GM23338 (cell line): ENCODE results near the gene REPIN1. TPM values are rescaled to one million over a fixed set of nuclear protein-coding genes. Genes with fewer than 3 reads are reported as not detected.

ENCODE experiments used
- ATAC-seq: fragments of 200-7000 bp; cut with Tn5 transposase; 3 replicates; pipeline ENCODE4 v1.9.1; 2020
- DNase-seq: peaks from one replicate; pipeline ENCODE4 v3.0.0-alpha.2; 2015; ENCODE audit warnings: low spot score
- H2AFZ ChIP-seq: fragments of 200-600 bp; sonication (generic); 2 replicates; pipeline ENCODE4 v1.8.0; 2016; ENCODE audit warnings: antibody characterized with exemption, mild to moderate bottlenecking, moderate library complexity
- H3F3A ChIP-seq: fragments of 200-600 bp; sonication (generic); replicated peaks from 2 replicates; pipeline ENCODE4 v1.8.0; 2017; ENCODE audit warnings: antibody characterized with exemption, mixed run types, low read depth
- H3K27ac ChIP-seq: fragments of 200-600 bp; sonication (generic); 2 replicates; pipeline ENCODE4 v1.6.1; 2016; ENCODE audit warnings: low read depth
- H3K27me3 ChIP-seq: fragments of 200-600 bp; sonication (generic); 2 replicates; pipeline ENCODE4 v1.8.0; 2016; ENCODE audit warnings: mild to moderate bottlenecking, mixed run types, moderate library complexity; ENCODE audit not compliant: insufficient read depth
- H3K36me3 ChIP-seq: fragments of 200-600 bp; sonication (generic); 2 replicates; pipeline ENCODE4 v1.8.0; 2016; ENCODE audit warnings: mild to moderate bottlenecking; ENCODE audit not compliant: insufficient read depth
- H3K4me1 ChIP-seq: fragments of 200-600 bp; sonication (generic); 2 replicates; pipeline ENCODE4 v1.8.0; 2016; ENCODE audit warnings: mild to moderate bottlenecking, moderate library complexity; ENCODE audit not compliant: insufficient read depth
- H3K4me2 ChIP-seq: fragments of 200-600 bp; sonication (generic); 2 replicates; pipeline ENCODE4 v1.7.1; 2017; ENCODE audit warnings: mixed run types
- H3K4me3 ChIP-seq: fragments of 200-600 bp; sonication (generic); 2 replicates; pipeline ENCODE4 v1.6.1; 2016; ENCODE audit warnings: mixed run types
- H3K79me2 ChIP-seq: fragments of 200-600 bp; sonication (generic); replicated peaks from 2 replicates; pipeline ENCODE4 v1.8.0; 2017; ENCODE audit warnings: mild to moderate bottlenecking; ENCODE audit not compliant: insufficient read depth
- H3K9me2 ChIP-seq: fragments of 200-600 bp; sonication (generic); 2 replicates; pipeline ENCODE4 v1.8.0; 2017; ENCODE audit not compliant: insufficient read depth
- H4K20me1 ChIP-seq: fragments of 200-600 bp; sonication (generic); replicated peaks from 2 replicates; pipeline ENCODE4 v1.8.0; 2017; ENCODE audit warnings: mild to moderate bottlenecking; ENCODE audit not compliant: insufficient read depth
- H3K27ac Mint-ChIP-seq: 2 replicates; pipeline ENCODE4 v1.8.0; 2020; ENCODE audit warnings: inconsistent platforms, mild to moderate bottlenecking, moderate library complexity, mixed read lengths
- H3K27me3 Mint-ChIP-seq: 3 replicates; pipeline ENCODE4 v1.8.0; 2022; ENCODE audit warnings: low read depth, mild to moderate bottlenecking, moderate library complexity, mixed read lengths, inconsistent platforms; ENCODE audit not compliant: insufficient read depth, poor library complexity
- H3K36me3 Mint-ChIP-seq: 3 replicates; pipeline ENCODE4 v1.8.0; 2021; ENCODE audit warnings: low read depth, mild to moderate bottlenecking, inconsistent platforms, moderate library complexity, mixed read lengths
- H3K4me1 Mint-ChIP-seq: 3 replicates; pipeline ENCODE4 v1.8.0; 2020; ENCODE audit warnings: mild to moderate bottlenecking, inconsistent platforms, mixed read lengths
- H3K4me3 Mint-ChIP-seq: 3 replicates; pipeline ENCODE4 v1.8.0; 2021; ENCODE audit warnings: moderate library complexity, mild to moderate bottlenecking, inconsistent platforms, mixed read lengths
- H3K9me3 Mint-ChIP-seq: 3 replicates; pipeline ENCODE4 v1.8.0; 2020; ENCODE audit warnings: moderate library complexity, mild to moderate bottlenecking, inconsistent platforms, mixed read lengths
- CREB1 ChIP-seq: fragments of 250-450 bp; sonication (Bioruptor Pico); IDR thresholded peaks from 2 replicates; pipeline ENCODE4 v1.5.0; 2020; ENCODE audit warnings: low read depth, mild to moderate bottlenecking, moderate library complexity
- EZH2 ChIP-seq: fragments of 200-600 bp; sonication (generic); IDR thresholded peaks from one replicate; pipeline ENCODE4 v1.8.0; 2017; ENCODE audit warnings: antibody characterized with exemption, mild to moderate bottlenecking, low read depth; ENCODE audit not compliant: unreplicated experiment
- EZH2phosphoT487 ChIP-seq: fragments of 200-600 bp; sonication (generic); IDR thresholded peaks from one replicate; pipeline ENCODE4 v1.8.1; 2018; ENCODE audit warnings: antibody characterized with exemption; ENCODE audit not compliant: unreplicated experiment
- JUNB ChIP-seq: IDR thresholded peaks from one replicate; pipeline ENCODE4 v1.6.1; 2016; ENCODE audit warnings: antibody characterized with exemption; ENCODE audit not compliant: unreplicated experiment
- NANOG ChIP-seq: IDR thresholded peaks from 2 replicates; pipeline ENCODE4 v1.6.1; 2016; ENCODE audit warnings: antibody characterized with exemption, borderline replicate concordance
- STAT1 ChIP-seq: IDR thresholded peaks from one replicate; pipeline ENCODE4 v1.6.1; 2016; ENCODE audit warnings: antibody characterized with exemption; ENCODE audit not compliant: unreplicated experiment
- ZNF114 ChIP-seq: fragments of 250-450 bp; sonication (Bioruptor Pico); IDR thresholded peaks from 2 replicates; pipeline ENCODE4 v1.5.0; 2020; ENCODE audit warnings: mild to moderate bottlenecking, moderate library complexity
- ZNF331 ChIP-seq: fragments of 250-450 bp; sonication (Bioruptor Pico); IDR thresholded peaks from 2 replicates; pipeline ENCODE4 v1.5.0; 2020; ENCODE audit warnings: low read depth, mild to moderate bottlenecking, moderate library complexity
- polyA plus RNA-seq: library from polyadenylated mRNA; unstranded; fragments of >200 nt; fragmentation: Nextera tagmentation; extraction: Ambion mirVana; gene quantifications from 2 replicates; pipeline ENCODE4 v1.2.1, GENCODE V29; 2016
- total RNA-seq: library from RNA; depleted of rRNA; stranded (reverse); fragments of >200 nt; shearing (Covaris generic); gene quantifications from 2 replicates; pipeline ENCODE4 v1.2.3, GENCODE V29; 2014
- TF ChIP-seq, protein P1 (sequence below): IDR thresholded peaks from one replicate; pipeline ENCODE4 v1.6.1; 2018; ENCODE audit warnings: antibody characterized with exemption; ENCODE audit not compliant: unreplicated experiment
- TF ChIP-seq, protein P2 (sequence below), 2 experiments: fragments of 200-600 bp in 1 of 2; sonication (generic) in 1 of 2; conservative IDR thresholded peaks; 2 replicates each; pipeline versions ENCODE4 v1.5.1 to v1.6.1; 2016 to 2017; ENCODE audit warnings: antibody characterized with exemption in 2 of 2, low read depth in 2 of 2, mild to moderate bottlenecking in 2 of 2, moderate library complexity in 1 of 2

REPIN1 gene
- total and polyA plus RNA-seq, 2 experiments from 2014 or later, result 29.8 to 156 TPM

DNA sequence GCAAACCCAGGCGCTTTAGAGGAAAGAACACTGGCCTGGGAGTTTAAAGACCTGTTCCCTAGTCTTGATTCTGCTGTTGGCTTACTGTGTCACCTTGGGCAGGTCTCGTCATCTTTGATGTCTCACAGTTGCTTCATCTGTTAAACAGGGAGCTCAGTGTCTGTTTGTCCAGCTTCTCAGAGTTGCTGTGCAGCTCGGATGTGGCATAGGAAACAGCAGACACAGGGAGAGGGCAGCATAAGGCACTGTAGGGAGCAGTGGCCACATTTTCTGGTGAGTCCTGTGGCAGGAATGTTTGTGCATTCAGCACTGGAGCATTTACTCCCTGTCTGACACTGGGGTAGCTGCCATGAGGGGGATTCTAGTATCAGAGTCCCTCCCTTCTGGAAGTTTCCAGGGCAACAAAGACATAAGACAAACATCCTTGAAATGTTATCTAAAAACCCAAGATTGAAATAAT lies 2.0 kb downstream of the REPIN1 start:
- H3K9me3 Mint-ChIP-seq, result no peaks in the 10 kb centered on the region
- Histone ChIP-seq H3K9me2 (no peaks in the 10 kb centered on the region), H3K79me2 (peaks cover 47% of the 10 kb centered on the region), H3K4me1 (peaks cover 46% of the 10 kb centered on the region), H3K27me3 (no peaks in the 10 kb centered on the region), H3F3A (peaks cover 19% of the 10 kb centered on the region), H3K4me2 (peak overlapping the region; percentile 96), H3K36me3 (0 out of 2 replicates have a peak, but pooled peaks cover 3% of the 10 kb centered on the region), H3K4me3 (peak overlapping the region; percentile 81; the same call in 1 of the 2 replicates), H3K27ac (peak overlapping the region; percentile 96), H4K20me1 (peaks cover 5% of the 10 kb centered on the region), H2AFZ (no peak overlapping the region)
- peaks cover 58% of the 10 kb centered on the region for H3K4me1 Mint-ChIP-seq
- H3K27ac Mint-ChIP-seq, result peak overlapping the region; percentile 100
- H3K36me3 Mint-ChIP-seq, result peaks cover 56% of the 10 kb centered on the region
- ATAC-seq, result no peak
- peaks cover 30% of the 10 kb centered on the region for H3K27me3 Mint-ChIP-seq
- DNase-seq, result no peak
- peak overlapping the region; percentile 98 for H3K4me3 Mint-ChIP-seq
- TF ChIP-seq JUNB, result no peak
- no peak for TF ChIP-seq ZNF114 (CRISPR knock-in tag)
- no peak for TF ChIP-seq ZNF331 (CRISPR knock-in tag)
- TF ChIP-seq EZH2phosphoT487, result no peak
- TF ChIP-seq EZH2, result no peak
- no peak for TF ChIP-seq NANOG
- no peak for TF ChIP-seq STAT1
- TF ChIP-seq, protein P1, sequence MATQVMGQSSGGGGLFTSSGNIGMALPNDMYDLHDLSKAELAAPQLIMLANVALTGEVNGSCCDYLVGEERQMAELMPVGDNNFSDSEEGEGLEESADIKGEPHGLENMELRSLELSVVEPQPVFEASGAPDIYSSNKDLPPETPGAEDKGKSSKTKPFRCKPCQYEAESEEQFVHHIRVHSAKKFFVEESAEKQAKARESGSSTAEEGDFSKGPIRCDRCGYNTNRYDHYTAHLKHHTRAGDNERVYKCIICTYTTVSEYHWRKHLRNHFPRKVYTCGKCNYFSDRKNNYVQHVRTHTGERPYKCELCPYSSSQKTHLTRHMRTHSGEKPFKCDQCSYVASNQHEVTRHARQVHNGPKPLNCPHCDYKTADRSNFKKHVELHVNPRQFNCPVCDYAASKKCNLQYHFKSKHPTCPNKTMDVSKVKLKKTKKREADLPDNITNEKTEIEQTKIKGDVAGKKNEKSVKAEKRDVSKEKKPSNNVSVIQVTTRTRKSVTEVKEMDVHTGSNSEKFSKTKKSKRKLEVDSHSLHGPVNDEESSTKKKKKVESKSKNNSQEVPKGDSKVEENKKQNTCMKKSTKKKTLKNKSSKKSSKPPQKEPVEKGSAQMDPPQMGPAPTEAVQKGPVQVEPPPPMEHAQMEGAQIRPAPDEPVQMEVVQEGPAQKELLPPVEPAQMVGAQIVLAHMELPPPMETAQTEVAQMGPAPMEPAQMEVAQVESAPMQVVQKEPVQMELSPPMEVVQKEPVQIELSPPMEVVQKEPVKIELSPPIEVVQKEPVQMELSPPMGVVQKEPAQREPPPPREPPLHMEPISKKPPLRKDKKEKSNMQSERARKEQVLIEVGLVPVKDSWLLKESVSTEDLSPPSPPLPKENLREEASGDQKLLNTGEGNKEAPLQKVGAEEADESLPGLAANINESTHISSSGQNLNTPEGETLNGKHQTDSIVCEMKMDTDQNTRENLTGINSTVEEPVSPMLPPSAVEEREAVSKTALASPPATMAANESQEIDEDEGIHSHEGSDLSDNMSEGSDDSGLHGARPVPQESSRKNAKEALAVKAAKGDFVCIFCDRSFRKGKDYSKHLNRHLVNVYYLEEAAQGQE, result no peak
- TF ChIP-seq, protein P2, sequence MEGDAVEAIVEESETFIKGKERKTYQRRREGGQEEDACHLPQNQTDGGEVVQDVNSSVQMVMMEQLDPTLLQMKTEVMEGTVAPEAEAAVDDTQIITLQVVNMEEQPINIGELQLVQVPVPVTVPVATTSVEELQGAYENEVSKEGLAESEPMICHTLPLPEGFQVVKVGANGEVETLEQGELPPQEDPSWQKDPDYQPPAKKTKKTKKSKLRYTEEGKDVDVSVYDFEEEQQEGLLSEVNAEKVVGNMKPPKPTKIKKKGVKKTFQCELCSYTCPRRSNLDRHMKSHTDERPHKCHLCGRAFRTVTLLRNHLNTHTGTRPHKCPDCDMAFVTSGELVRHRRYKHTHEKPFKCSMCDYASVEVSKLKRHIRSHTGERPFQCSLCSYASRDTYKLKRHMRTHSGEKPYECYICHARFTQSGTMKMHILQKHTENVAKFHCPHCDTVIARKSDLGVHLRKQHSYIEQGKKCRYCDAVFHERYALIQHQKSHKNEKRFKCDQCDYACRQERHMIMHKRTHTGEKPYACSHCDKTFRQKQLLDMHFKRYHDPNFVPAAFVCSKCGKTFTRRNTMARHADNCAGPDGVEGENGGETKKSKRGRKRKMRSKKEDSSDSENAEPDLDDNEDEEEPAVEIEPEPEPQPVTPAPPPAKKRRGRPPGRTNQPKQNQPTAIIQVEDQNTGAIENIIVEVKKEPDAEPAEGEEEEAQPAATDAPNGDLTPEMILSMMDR (conservative IDR thresholded peaks at IDR 0.05; ENCODE audit: low read depth in 2 of 2), result no peak
- no peak for TF ChIP-seq CREB1
